Measurements from ENCODE around the gene RFNG. TPM values are rescaled to one million over a fixed set of nuclear protein-coding genes. Genes with fewer than 3 reads are reported as not detected.
A peak's percentile ranks its signal among the peaks of the same experiment; 100 is the strongest.

Gene RFNG
- total and polyA plus RNA-seq, 2 of the 13 experiments (the other 11 are each of a cell fraction or from before 2014, with no cell fraction given) = 61.4 to 64.0 TPM

DNA sequence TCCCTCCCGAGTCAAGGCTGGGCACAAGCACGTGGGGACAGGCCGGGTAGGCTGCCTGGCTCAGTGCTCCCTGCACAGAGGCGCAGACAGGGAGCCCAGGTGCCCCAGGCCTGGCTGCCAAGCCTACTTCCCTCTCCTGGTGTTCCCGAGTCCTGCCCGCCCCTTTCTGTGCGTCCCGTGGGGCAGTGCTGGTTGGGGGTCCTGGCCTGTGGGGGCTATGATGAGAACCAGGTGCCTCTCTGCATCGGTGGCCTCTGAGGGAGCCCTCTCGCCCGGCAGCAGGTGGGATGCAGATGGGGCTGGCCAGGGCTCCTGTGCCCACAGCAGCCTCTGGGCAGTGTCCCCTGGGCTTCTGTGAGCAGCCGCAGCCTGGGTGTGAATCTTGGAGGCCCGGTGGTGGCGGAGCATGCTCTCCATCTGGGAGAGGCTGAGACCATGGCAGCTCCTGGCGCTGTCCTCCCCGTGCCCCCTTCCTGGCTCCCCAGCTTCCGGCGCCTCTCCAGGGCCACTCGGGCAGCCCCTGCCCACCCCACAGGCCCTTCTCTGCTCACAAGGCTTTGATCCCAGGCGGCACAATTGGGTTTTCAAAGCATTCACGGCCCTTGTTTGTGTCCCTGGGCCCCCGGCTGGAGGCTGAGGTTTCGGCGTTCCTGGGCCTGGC lies 36.2 kb downstream of the RFNG start (continued):
- no peak for TF ChIP-seq FOSL1 (CRISPR knock-in tag; IDR thresholded peaks at IDR 0.05; ENCODE audit: borderline replicate concordance)
- TF ChIP-seq ZKSCAN1 (IDR thresholded peaks at IDR 0.05; ENCODE audit: low read length) = no peak
- TF ChIP-seq ZNF577 (CRISPR knock-in tag; IDR thresholded peaks at IDR 0.05; ENCODE audit: borderline replicate concordance, low read depth) = no peak
- peak in 1 of 2 experiments; percentile 92; a peak in 2 of 4 replicates for TF ChIP-seq EP300 (IDR thresholded peaks at IDR 0.05; ENCODE audit: low read depth in 2 of 2, low read length in 2 of 2)
- TF ChIP-seq EP300 (CRISPR knock-in tag; IDR thresholded peaks at IDR 0.05; ENCODE audit: borderline replicate concordance) = peak; percentile 91
- TF ChIP-seq, protein P1, sequence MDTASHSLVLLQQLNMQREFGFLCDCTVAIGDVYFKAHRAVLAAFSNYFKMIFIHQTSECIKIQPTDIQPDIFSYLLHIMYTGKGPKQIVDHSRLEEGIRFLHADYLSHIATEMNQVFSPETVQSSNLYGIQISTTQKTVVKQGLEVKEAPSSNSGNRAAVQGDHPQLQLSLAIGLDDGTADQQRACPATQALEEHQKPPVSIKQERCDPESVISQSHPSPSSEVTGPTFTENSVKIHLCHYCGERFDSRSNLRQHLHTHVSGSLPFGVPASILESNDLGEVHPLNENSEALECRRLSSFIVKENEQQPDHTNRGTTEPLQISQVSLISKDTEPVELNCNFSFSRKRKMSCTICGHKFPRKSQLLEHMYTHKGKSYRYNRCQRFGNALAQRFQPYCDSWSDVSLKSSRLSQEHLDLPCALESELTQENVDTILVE (CRISPR knock-in tag; IDR thresholded peaks at IDR 0.05) = no peak
- TF ChIP-seq, protein P2, sequence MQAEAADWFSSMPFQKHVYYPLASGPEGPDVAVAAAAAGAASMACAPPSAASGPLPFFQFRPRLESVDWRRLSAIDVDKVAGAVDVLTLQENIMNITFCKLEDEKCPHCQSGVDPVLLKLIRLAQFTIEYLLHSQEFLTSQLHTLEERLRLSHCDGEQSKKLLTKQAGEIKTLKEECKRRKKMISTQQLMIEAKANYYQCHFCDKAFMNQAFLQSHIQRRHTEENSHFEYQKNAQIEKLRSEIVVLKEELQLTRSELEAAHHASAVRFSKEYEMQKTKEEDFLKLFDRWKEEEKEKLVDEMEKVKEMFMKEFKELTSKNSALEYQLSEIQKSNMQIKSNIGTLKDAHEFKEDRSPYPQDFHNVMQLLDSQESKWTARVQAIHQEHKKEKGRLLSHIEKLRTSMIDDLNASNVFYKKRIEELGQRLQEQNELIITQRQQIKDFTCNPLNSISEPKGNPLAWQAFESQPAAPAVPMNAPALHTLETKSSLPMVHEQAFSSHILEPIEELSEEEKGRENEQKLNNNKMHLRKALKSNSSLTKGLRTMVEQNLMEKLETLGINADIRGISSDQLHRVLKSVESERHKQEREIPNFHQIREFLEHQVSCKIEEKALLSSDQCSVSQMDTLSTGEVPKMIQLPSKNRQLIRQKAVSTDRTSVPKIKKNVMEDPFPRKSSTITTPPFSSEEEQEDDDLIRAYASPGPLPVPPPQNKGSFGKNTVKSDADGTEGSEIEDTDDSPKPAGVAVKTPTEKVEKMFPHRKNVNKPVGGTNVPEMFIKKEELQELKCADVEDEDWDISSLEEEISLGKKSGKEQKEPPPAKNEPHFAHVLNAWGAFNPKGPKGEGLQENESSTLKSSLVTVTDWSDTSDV (CRISPR knock-in tag; IDR thresholded peaks at IDR 0.05) = no peak
- TF ChIP-seq, protein P3, sequence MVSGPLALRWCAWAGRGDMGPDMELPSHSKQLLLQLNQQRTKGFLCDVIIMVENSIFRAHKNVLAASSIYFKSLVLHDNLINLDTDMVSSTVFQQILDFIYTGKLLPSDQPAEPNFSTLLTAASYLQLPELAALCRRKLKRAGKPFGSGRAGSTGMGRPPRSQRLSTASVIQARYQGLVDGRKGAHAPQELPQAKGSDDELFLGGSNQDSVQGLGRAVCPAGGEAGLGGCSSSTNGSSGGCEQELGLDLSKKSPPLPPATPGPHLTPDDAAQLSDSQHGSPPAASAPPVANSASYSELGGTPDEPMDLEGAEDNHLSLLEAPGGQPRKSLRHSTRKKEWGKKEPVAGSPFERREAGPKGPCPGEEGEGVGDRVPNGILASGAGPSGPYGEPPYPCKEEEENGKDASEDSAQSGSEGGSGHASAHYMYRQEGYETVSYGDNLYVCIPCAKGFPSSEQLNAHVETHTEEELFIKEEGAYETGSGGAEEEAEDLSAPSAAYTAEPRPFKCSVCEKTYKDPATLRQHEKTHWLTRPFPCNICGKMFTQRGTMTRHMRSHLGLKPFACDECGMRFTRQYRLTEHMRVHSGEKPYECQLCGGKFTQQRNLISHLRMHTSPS (CRISPR knock-in tag; IDR thresholded peaks at IDR 0.05; ENCODE audit: low read depth) = peak; percentile 92
- TF ChIP-seq, protein P4, sequence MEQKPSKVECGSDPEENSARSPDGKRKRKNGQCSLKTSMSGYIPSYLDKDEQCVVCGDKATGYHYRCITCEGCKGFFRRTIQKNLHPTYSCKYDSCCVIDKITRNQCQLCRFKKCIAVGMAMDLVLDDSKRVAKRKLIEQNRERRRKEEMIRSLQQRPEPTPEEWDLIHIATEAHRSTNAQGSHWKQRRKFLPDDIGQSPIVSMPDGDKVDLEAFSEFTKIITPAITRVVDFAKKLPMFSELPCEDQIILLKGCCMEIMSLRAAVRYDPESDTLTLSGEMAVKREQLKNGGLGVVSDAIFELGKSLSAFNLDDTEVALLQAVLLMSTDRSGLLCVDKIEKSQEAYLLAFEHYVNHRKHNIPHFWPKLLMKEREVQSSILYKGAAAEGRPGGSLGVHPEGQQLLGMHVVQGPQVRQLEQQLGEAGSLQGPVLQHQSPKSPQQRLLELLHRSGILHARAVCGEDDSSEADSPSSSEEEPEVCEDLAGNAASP (CRISPR knock-in tag; IDR thresholded peaks at IDR 0.05; ENCODE audit: borderline replicate concordance) = peak; percentile 77; the same call in 1 of the 2 replicates
- TF ChIP-seq, protein P5, sequence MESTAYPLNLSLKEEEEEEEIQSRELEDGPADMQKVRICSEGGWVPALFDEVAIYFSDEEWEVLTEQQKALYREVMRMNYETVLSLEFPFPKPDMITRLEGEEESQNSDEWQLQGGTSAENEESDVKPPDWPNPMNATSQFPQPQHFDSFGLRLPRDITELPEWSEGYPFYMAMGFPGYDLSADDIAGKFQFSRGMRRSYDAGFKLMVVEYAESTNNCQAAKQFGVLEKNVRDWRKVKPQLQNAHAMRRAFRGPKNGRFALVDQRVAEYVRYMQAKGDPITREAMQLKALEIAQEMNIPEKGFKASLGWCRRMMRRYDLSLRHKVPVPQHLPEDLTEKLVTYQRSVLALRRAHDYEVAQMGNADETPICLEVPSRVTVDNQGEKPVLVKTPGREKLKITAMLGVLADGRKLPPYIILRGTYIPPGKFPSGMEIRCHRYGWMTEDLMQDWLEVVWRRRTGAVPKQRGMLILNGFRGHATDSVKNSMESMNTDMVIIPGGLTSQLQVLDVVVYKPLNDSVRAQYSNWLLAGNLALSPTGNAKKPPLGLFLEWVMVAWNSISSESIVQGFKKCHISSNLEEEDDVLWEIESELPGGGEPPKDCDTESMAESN (CRISPR knock-in tag; conservative IDR thresholded peaks at IDR 0.05) = no peak; the same call in 1 of the 2 replicates
- TF ChIP-seq KLF12 (CRISPR knock-in tag; IDR thresholded peaks at IDR 0.05; ENCODE audit: borderline replicate concordance) = no peak
- no peak for TF ChIP-seq THYN1 (CRISPR knock-in tag; IDR thresholded peaks at IDR 0.05; ENCODE audit: borderline replicate concordance, low read depth)
- no peak for TF ChIP-seq ZFP41 (CRISPR knock-in tag; IDR thresholded peaks at IDR 0.05; ENCODE audit: borderline replicate concordance)
- peak; percentile 43; the same call in 1 of the 2 replicates for TF ChIP-seq FOXK1 (CRISPR knock-in tag; IDR thresholded peaks at IDR 0.05; ENCODE audit: borderline replicate concordance, low read depth)
- TF ChIP-seq, protein P6, sequence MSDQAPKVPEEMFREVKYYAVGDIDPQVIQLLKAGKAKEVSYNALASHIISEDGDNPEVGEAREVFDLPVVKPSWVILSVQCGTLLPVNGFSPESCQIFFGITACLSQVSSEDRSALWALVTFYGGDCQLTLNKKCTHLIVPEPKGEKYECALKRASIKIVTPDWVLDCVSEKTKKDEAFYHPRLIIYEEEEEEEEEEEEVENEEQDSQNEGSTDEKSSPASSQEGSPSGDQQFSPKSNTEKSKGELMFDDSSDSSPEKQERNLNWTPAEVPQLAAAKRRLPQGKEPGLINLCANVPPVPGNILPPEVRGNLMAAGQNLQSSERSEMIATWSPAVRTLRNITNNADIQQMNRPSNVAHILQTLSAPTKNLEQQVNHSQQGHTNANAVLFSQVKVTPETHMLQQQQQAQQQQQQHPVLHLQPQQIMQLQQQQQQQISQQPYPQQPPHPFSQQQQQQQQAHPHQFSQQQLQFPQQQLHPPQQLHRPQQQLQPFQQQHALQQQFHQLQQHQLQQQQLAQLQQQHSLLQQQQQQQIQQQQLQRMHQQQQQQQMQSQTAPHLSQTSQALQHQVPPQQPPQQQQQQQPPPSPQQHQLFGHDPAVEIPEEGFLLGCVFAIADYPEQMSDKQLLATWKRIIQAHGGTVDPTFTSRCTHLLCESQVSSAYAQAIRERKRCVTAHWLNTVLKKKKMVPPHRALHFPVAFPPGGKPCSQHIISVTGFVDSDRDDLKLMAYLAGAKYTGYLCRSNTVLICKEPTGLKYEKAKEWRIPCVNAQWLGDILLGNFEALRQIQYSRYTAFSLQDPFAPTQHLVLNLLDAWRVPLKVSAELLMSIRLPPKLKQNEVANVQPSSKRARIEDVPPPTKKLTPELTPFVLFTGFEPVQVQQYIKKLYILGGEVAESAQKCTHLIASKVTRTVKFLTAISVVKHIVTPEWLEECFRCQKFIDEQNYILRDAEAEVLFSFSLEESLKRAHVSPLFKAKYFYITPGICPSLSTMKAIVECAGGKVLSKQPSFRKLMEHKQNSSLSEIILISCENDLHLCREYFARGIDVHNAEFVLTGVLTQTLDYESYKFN (CRISPR knock-in tag; conservative IDR thresholded peaks at IDR 0.05) = peak; percentile 70
